Endothelial cell (in vitro differentiated cells): ENCODE data around the gene ZNF655. TPM values are rescaled to one million over a fixed set of nuclear protein-coding genes. Genes with fewer than 3 reads are reported as not detected.
A peak's percentile ranks its signal among the peaks of the same experiment; 100 is the strongest.
"Not testable (repeated sequence)": the region's sequence is repeated elsewhere in the genome, so short reads cannot be mapped to it uniquely, and the experiment has no call there.

ENCODE experiments used
- DNase-seq: peaks from one replicate; pipeline ENCODE4 v3.0.0; 2021; ENCODE audit warnings: low spot score
- H3K27ac Mint-ChIP-seq: one replicate; pipeline ENCODE4 v1.8.0; 2021; ENCODE audit warnings: mixed read lengths, inconsistent platforms; ENCODE audit not compliant: unreplicated experiment
- H3K27me3 Mint-ChIP-seq: one replicate; pipeline ENCODE4 v1.8.0; 2021; ENCODE audit warnings: mild to moderate bottlenecking, moderate library complexity, mixed read lengths, inconsistent platforms; ENCODE audit not compliant: unreplicated experiment
- H3K36me3 Mint-ChIP-seq: one replicate; pipeline ENCODE4 v1.8.0; 2021; ENCODE audit warnings: mild to moderate bottlenecking, low read depth, mixed read lengths, inconsistent platforms; ENCODE audit not compliant: unreplicated experiment
- H3K4me1 Mint-ChIP-seq: one replicate; pipeline ENCODE4 v1.8.0; 2021; ENCODE audit warnings: mild to moderate bottlenecking, mixed read lengths, inconsistent platforms; ENCODE audit not compliant: unreplicated experiment
- H3K4me3 Mint-ChIP-seq: one replicate; pipeline ENCODE4 v1.8.0; 2021; ENCODE audit warnings: mild to moderate bottlenecking, mixed read lengths, inconsistent platforms; ENCODE audit not compliant: unreplicated experiment
- H3K9me3 Mint-ChIP-seq: one replicate; pipeline ENCODE4 v1.8.0; 2021; ENCODE audit warnings: mixed read lengths, inconsistent platforms; ENCODE audit not compliant: unreplicated experiment
- total RNA-seq: library from RNA; stranded (reverse); fragmentation: NEBNext Ultra II Directional; extraction: Animal tissue kit (Norgen Biotek cat#: 25700); gene quantifications from one replicate; pipeline ENCODE4 v1.2.1, GENCODE V29; 2021; ENCODE audit not compliant: unreplicated experiment
- TF ChIP-seq, protein P1 (sequence below): fragments of 200-600 bp; sonication (generic); IDR thresholded peaks from one replicate; pipeline ENCODE4 v1.5.0; 2021; ENCODE audit warnings: antibody characterized with exemption; ENCODE audit not compliant: unreplicated experiment

Gene ZNF655
- total RNA-seq, 1 donor from 2014 or later: 36.3 TPM

DNA sequence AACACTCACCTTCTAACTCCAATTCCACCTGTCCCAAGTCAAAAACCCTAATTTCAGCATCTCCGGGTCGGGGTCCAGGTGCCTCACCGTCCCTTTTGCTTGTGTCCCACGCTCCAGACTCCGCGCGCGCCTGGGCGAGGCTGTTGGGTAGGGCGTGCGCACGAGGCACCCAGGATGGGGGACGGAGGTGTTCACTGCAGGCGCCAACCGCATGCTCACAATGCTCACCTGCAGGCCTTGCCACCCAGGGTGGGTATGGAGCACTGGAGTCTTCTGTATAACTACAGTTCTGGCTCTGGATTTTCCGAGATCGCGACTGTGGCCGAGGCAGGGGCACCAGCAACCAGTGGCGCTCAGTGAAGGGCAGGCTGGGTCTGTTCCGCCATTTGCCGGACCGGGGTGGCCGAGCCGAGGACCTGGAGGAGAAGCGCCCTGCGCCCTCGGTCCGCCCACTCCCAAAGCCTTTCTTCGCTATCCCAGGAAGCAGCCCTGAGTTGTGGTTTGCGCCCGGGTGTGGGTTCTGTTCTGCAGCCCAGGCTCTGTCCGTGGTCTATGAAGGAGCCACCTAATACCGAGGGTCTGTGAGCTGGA, 15.3 kb upstream of the ZNF655 start:
- DNase-seq: no peak
- Mint-ChIP-seq H3K27ac (no peak overlapping the region), H3K4me1 (no peaks in the 10 kb centered on the region), H3K27me3 (peaks cover 6% of the 10 kb centered on the region), H3K9me3 (peaks cover 10% of the 10 kb centered on the region), H3K36me3 (peaks cover 49% of the 10 kb centered on the region), H3K4me3 (no peak overlapping the region)
- TF ChIP-seq, protein P1, sequence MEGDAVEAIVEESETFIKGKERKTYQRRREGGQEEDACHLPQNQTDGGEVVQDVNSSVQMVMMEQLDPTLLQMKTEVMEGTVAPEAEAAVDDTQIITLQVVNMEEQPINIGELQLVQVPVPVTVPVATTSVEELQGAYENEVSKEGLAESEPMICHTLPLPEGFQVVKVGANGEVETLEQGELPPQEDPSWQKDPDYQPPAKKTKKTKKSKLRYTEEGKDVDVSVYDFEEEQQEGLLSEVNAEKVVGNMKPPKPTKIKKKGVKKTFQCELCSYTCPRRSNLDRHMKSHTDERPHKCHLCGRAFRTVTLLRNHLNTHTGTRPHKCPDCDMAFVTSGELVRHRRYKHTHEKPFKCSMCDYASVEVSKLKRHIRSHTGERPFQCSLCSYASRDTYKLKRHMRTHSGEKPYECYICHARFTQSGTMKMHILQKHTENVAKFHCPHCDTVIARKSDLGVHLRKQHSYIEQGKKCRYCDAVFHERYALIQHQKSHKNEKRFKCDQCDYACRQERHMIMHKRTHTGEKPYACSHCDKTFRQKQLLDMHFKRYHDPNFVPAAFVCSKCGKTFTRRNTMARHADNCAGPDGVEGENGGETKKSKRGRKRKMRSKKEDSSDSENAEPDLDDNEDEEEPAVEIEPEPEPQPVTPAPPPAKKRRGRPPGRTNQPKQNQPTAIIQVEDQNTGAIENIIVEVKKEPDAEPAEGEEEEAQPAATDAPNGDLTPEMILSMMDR: no peak

DNA sequence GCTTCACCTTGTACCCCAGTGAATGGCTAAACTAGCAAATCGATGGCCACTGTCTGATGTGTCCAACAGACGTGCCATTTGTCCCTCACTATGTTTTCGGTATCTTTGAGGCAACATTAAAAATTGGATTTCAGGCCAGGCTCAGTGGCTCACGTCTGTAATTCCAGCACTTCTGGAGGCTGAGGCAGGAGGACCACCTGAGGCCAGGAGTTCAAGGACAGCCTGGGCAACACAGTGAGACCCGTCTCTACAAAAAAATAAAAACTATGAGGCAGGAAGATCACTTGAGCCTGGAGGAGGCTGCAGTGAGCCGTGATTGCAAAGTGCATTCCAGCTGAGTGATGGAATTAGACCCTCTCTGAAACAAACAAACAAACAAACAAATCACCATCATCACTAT, 14.5 kb upstream of the ZNF655 start:
- DNase-seq: no peak
- Mint-ChIP-seq H3K27me3 (peaks cover 4% of the 10 kb centered on the region), H3K27ac (no peak overlapping the region), H3K4me3 (no peak overlapping the region), H3K9me3 (peaks cover 10% of the 10 kb centered on the region), H3K4me1 (no peaks in the 10 kb centered on the region), H3K36me3 (peaks cover 54% of the 10 kb centered on the region)
- TF ChIP-seq, protein P1: no peak

DNA sequence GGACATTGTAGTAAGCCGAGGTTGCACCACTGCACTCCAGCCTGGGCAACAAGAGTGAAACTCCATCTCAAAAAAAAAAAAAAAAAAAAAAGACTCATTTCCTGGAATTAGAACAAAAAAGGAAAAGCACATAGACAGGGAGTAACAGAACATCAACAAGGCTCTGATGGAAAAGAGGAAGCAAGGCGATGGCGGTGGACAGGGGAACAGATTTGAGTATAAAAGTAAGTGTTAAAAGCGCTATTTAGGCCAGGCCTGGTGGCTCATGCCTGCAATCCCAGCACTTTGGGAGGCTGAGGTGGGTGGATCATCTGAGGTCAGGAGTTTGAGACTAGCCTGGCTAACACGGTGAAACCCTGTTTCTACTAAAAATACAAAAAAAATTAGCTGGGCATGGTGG, 13.1 kb upstream of the ZNF655 start:
- peaks cover 10% of the 10 kb centered on the region for H3K9me3 Mint-ChIP-seq
- H3K27ac Mint-ChIP-seq: peak overlapping the region; percentile 16
- H3K4me1 Mint-ChIP-seq, DNase-seq, H3K27me3 Mint-ChIP-seq, H3K4me3 Mint-ChIP-seq: not testable (repeated sequence)
- H3K36me3 Mint-ChIP-seq: peaks cover 58% of the 10 kb centered on the region

DNA sequence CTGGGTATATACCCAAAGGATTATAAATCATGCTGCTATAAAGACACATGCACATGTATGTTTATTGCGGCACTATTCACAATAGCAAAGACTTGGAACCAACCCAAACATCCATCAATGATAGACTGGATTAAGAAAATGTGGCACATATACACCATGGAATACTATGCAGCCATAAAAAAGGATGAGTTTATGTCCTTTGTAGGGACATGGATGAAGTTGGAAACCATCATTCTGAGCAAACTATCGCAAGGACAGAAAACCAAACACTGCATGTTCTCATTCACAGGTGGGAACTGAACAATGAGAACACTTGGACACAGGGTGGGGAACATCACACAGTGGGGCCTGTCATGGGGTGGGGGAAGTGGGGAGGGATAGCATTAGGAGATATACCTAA, 8.9 kb upstream of the ZNF655 start:
- H3K27ac Mint-ChIP-seq, H3K9me3 Mint-ChIP-seq, DNase-seq, H3K4me3 Mint-ChIP-seq, H3K4me1 Mint-ChIP-seq, H3K27me3 Mint-ChIP-seq: not testable (repeated sequence)
- H3K36me3 Mint-ChIP-seq: peaks cover 32% of the 10 kb centered on the region

DNA sequence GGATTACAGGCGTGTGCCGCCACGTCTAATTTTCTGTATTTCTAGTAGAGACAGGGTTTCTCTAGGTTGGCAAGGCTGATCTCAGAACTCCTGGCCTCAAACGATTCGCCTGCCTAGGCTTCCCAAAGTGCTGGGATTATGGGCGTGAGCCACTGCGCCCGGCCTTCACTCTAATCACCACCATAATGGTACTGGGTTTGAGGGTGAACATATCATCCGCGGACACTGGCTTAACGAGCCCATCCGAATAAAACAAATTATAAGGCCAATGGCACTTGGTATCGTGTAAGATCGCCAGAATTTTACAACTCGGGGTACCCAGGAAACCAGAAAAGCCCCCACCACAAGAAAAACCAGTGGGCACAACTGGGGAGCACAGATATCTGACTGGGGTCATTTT, 7.1 kb upstream of the ZNF655 start:
- Mint-ChIP-seq H3K9me3 (no peaks in the 10 kb centered on the region), H3K27ac (peak overlapping the region; percentile 85)
- TF ChIP-seq, protein P1: no peak

DNA sequence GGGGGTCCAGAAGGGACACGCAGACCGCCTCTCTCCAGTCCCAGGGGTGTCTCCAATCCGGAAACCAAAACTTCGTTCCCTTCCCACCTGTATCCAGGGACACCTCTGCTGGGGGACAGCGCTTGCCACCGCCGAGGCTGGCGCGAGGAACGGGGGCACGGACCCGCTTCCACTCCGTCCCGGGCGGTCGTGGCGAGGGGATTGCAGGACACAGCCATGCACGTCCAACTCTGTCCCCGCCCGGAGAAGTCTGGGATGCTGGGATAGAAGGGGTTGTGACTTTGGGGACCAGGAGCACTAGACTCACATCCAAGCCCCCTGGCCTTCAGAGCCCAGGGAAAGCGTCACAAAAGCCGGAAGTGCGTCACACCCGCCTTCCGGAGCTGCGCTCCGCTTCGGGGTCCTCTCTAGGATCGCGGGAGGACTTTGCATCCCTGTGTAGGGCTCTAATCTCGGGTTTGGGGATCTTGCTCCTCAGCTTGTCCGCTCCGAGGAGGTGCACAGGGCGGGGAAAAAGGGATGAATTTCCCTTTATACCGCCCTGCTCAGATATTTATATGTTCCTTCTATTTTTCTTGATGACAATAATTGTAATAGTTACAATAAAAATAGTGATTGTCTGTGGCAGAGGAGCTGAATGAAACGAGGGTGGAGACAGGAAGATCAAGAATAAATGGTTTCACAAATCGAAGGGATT, 6.5 kb upstream of the ZNF655 start, which contains the start of gene FAM200A:
TSS of gene FAM200A (minus strand) at position 348 of the 697 bp plus-strand sequence. CDS start 3,707 bp downstream, outside the sequence.
- peaks cover 3% of the 10 kb centered on the region for H3K27me3 Mint-ChIP-seq
- DNase-seq: peak; percentile 80
- TF ChIP-seq, protein P1: no peak
- H3K36me3 Mint-ChIP-seq: peaks cover 20% of the 10 kb centered on the region
- peak within 1 kb of the TSS; percentile 85 for H3K4me3 Mint-ChIP-seq
- peak within 1 kb of the TSS; percentile 94 for H3K27ac Mint-ChIP-seq
- no peaks in the 10 kb centered on the region for H3K9me3 Mint-ChIP-seq
- H3K4me1 Mint-ChIP-seq: peaks cover 9% of the 10 kb centered on the region

More for the DNA sequence above, 7.1 kb upstream of the ZNF655 start:
- Mint-ChIP-seq H3K36me3 (peaks cover 26% of the 10 kb centered on the region), H3K27me3 (peaks cover 3% of the 10 kb centered on the region), H3K4me1 (peaks cover 9% of the 10 kb centered on the region), H3K4me3 (peak overlapping the region; percentile 85)
- DNase-seq: no peak
